ENCODE results near the gene PPP6R3.

GRCh38 chr11:68545796-68546195 is 85.2 kb downstream of the PPP6R3 start:
- no peak for TF ChIP-seq POLR2A (IDR thresholded peaks at IDR 0.05)
- no peak for TF ChIP-seq CTCF (IDR thresholded peaks at IDR 0.05)

All from heart left ventricle (tissue), 13 donors.